ENCODE results near the gene KIAA1755.

Gene KIAA1755

DNA sequence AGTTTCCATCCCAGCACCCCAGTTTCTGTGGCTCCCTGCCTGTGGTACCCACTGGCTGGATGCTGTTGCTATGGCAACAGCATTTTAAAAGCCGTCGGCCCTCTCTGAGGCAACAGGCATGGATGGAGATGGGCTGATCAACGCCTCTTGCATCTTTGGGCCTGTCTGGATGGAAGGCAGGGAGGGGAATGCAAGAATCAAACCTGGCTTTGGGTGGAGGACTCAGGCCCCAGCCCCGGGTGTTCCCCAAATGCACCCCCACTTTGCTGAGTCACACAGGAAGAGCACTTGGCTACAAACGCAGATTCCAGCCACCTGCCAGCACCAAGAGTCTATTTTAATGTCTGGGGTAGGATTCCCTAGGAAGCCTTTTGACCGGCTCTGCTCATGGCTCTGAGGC, 49.8 kb downstream of the KIAA1755 start:
- DNase-seq (ENCODE audit: low read depth) = no peak
- TF ChIP-seq, protein P1, sequence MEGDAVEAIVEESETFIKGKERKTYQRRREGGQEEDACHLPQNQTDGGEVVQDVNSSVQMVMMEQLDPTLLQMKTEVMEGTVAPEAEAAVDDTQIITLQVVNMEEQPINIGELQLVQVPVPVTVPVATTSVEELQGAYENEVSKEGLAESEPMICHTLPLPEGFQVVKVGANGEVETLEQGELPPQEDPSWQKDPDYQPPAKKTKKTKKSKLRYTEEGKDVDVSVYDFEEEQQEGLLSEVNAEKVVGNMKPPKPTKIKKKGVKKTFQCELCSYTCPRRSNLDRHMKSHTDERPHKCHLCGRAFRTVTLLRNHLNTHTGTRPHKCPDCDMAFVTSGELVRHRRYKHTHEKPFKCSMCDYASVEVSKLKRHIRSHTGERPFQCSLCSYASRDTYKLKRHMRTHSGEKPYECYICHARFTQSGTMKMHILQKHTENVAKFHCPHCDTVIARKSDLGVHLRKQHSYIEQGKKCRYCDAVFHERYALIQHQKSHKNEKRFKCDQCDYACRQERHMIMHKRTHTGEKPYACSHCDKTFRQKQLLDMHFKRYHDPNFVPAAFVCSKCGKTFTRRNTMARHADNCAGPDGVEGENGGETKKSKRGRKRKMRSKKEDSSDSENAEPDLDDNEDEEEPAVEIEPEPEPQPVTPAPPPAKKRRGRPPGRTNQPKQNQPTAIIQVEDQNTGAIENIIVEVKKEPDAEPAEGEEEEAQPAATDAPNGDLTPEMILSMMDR (IDR thresholded peaks at IDR 0.05; ENCODE audit: insufficient read depth, low read depth, low read length, missing control alignments) = no peak
- H3K4me3 ChIP-seq (ENCODE audit: low read depth, low read length) = no peak overlapping the region

DNA sequence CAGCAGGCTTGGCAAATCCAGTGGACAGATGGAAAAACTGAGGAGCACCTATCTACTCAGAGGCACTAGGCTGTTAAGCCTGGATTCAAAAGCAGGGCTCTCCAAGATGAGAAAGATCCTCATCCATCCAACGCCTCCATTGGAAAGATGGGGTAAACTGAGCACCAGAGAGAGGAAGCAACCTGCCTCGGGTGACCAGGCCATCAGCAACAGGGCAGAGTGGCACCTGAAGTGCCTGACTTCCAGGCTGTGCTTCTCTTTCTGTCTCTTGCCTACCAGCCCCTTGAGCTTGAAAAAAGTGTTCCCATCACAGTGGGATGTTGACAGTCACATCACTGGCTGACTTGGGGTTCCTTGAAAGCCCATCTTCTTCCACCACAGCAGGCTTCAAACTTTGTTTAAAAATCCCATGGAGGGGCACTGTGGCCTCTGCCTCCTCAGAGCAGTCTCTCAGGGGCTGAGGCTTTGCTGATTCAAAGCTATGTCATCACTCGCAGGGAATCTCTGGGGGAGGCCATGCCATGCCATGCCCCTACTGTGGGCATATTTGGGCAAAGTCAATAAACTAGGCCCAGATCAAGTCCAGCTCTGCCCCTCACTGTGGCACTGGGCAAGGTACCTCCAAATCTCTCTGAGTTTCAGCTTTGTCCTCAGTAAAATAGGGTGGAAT, 50.7 kb downstream of the KIAA1755 start:
- no peak for DNase-seq (ENCODE audit: low read depth)
- no peak overlapping the region for H3K4me3 ChIP-seq (ENCODE audit: low read depth, low read length)
- TF ChIP-seq, protein P1 (IDR thresholded peaks at IDR 0.05; ENCODE audit: insufficient read depth, low read depth, low read length, missing control alignments) = no peak

DNA sequence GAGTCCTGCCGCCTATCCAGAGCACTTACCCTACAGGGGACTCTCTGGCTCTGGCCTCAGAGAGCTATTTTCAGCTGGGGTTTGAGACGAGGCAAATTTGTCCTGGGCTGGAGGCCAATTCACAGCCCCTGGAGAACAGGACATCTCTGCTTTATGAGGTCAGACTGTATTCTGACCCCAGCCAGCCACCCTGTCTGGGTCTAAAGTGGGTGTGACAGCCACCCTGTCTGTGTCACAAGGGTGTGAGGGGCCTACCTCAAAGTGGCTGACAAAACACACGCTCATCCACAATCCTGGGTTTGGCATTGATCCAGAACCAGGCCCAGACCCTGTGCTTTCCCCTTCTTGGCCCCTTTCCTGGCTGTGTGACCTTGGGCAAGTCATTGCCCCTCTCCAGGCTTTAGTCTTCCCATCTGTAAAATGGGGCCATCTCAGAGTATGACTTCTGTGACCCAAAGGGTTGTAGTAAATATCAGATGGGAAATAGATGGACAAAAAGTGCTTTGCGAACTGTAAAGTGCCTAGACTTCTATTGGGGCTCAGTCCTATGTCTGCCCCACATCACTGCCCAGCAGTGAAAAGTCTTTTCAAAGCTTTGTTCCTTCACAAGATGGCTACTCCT, 51.4 kb downstream of the KIAA1755 start:
- TF ChIP-seq, protein P1 (IDR thresholded peaks at IDR 0.05; ENCODE audit: insufficient read depth, low read depth, low read length, missing control alignments) = no peak
- no peak overlapping the region for H3K4me3 ChIP-seq (ENCODE audit: low read depth, low read length)
- DNase-seq (ENCODE audit: low read depth) = no peak

DNA sequence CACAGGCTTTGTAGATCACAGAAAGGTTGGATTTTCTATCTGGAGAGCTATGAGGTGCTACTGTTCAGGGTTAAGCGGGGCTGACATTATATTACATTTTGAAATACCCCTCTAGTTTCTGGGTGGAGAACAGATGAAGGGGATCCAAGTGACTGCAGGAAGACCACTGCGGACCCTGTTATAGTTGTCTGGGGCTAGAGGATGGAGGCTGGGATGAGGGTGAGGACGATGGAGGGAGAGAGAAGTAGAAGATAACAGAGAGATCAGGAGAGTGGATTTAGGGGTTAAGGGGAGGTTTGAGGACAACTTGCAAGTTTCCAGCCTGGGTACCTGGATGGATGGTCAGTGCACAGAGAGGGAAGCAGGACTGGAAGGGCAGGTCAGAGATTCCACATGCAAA, 52.0 kb downstream of the KIAA1755 start:
- TF ChIP-seq, protein P1 (IDR thresholded peaks at IDR 0.05; ENCODE audit: insufficient read depth, low read depth, low read length, missing control alignments) = no peak
- H3K4me3 ChIP-seq (ENCODE audit: low read depth, low read length) = no peak overlapping the region
- DNase-seq (ENCODE audit: low read depth) = no peak

DNA sequence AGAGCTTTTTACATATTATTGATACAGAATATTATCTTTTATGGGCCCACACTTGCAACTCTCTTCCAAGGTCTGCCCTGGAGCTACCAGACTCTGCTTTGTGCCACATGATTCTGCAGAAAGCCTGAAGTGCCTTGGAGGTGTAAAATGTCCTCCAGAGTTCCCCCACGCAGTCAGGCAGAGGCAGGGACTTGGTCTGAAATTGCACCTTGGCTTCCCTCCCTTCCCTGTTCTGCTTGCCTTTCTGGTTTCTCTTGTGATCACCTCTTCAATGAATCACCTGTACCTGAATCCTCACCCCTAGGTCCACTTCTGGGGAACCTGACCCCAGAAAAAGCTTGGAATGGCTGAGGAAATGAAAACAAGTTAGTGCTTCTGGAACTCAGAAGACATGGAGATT, 52.4 kb downstream of the KIAA1755 start:
- H3K4me3 ChIP-seq (ENCODE audit: low read depth, low read length) = no peak overlapping the region
- DNase-seq (ENCODE audit: low read depth) = no peak
- TF ChIP-seq, protein P1 (IDR thresholded peaks at IDR 0.05; ENCODE audit: insufficient read depth, low read depth, low read length, missing control alignments) = no peak

DNA sequence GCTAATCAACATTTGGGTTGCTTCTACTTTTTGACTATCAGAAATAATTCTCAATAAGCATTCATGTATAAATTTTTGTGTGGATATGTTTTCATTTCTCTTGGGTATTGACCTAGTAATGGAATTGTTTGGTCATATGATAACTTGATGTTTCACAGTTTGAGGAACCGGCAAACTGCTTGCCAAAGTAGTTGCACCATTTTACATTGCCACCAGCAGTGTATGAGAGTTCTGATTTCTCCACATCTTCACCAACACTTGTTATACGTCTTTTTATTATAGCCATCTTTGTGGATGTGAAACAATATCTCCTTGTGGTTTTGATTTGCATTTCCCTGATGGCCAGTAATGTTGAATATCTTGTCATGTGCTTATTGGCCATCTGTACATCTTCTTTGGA, 52.9 kb downstream of the KIAA1755 start:
- no peak for DNase-seq (ENCODE audit: low read depth)
- H3K4me3 ChIP-seq (ENCODE audit: low read depth, low read length) = no peak overlapping the region
- TF ChIP-seq, protein P1 (IDR thresholded peaks at IDR 0.05; ENCODE audit: insufficient read depth, low read depth, low read length, missing control alignments) = no peak

DNA sequence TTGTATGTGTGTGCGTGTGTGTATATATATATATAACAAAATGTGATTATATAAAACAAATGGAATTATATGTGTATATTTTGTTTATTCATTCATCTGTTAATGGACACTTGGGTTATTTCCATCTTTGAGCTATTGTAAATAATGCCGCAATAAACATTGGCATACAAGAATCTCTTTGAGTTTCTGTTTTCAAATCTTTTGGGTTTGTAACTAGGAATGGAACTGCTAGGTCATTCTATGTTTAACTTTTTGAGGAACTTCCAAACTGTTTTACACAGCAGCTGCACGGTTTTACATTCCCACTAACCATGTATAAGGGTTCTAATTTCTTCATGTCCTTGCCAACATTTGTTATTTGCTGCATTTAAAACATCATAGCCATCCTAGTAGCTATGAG, 55.5 kb downstream of the KIAA1755 start:
- TF ChIP-seq, protein P1 (IDR thresholded peaks at IDR 0.05; ENCODE audit: insufficient read depth, low read depth, low read length, missing control alignments) = no peak
- DNase-seq (ENCODE audit: low read depth) = no peak
- H3K4me3 ChIP-seq (ENCODE audit: low read depth, low read length) = no peak overlapping the region
